Measurements from ENCODE around the gene EFNA5.

GRCh38 chr5:107342371-107342770 lies 328.4 kb downstream of the EFNA5 start:
- TF ChIP-seq CTCF (IDR thresholded peaks at IDR 0.05 in 2 of 3, conservative IDR thresholded peaks at IDR 0.05 in 1 of 3; ENCODE audit: borderline replicate concordance in 1 of 3, insufficient read depth in 1 of 3, low read depth in 2 of 3, low read length in 2 of 3) (no peak), EZH2 (IDR thresholded peaks at IDR 0.05) (no peak), POLR2A (IDR thresholded peaks at IDR 0.05; ENCODE audit: borderline replicate concordance, extremely low read depth, insufficient read depth, insufficient read length) (no peak), RAD21 (IDR thresholded peaks at IDR 0.05; ENCODE audit: low read depth) (no peak), EGR1 (IDR thresholded peaks at IDR 0.05; ENCODE audit: low read depth) (no peak), JUND (IDR thresholded peaks at IDR 0.05) (no peak), POLR2AphosphoS5 (IDR thresholded peaks at IDR 0.05; ENCODE audit: low read depth, low read length) (no peak), ZNF274 (IDR thresholded peaks at IDR 0.05; ENCODE audit: low read depth, low read length) (no peak), MAX (IDR thresholded peaks at IDR 0.05) (no peak), TCF7L2 (IDR thresholded peaks at IDR 0.05; ENCODE audit: borderline replicate concordance, extremely low read depth, insufficient read depth, insufficient read length) (no peak), REST (IDR thresholded peaks at IDR 0.05; ENCODE audit: low read depth) (no peak)
